ENCODE results near the gene WDFY2.

Gene WDFY2

DNA sequence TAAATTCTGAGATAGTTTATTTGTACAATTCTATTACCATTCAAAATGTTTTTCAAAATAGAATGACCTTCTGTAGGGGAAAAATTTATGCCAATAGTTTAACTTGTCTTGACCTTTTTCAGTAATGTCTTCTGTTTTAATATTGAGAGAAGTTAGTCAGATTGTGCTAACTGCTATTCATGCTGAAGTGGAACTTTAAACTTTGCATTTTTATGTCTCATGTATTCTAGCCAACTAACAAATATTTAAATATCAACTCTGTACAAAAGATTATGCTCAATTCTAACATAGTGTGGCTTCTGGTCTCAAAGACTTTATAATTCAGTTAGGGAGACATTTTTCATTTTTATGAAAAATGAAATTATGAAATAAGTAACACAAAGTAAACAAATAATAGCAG, 94.2 kb downstream of the WDFY2 start:
- H3K4me3 ChIP-seq, result no peak overlapping the region
- no peaks in the 10 kb centered on the region for H3K9me3 ChIP-seq
- TF ChIP-seq, protein P1, sequence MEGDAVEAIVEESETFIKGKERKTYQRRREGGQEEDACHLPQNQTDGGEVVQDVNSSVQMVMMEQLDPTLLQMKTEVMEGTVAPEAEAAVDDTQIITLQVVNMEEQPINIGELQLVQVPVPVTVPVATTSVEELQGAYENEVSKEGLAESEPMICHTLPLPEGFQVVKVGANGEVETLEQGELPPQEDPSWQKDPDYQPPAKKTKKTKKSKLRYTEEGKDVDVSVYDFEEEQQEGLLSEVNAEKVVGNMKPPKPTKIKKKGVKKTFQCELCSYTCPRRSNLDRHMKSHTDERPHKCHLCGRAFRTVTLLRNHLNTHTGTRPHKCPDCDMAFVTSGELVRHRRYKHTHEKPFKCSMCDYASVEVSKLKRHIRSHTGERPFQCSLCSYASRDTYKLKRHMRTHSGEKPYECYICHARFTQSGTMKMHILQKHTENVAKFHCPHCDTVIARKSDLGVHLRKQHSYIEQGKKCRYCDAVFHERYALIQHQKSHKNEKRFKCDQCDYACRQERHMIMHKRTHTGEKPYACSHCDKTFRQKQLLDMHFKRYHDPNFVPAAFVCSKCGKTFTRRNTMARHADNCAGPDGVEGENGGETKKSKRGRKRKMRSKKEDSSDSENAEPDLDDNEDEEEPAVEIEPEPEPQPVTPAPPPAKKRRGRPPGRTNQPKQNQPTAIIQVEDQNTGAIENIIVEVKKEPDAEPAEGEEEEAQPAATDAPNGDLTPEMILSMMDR (IDR thresholded peaks at IDR 0.05), result no peak
- H3K27me3 ChIP-seq, result no peaks in the 10 kb centered on the region
- DNase-seq, result no peak
- no peak overlapping the region for H3K27ac ChIP-seq
- no peaks in the 10 kb centered on the region for H3K36me3 ChIP-seq
- intact Hi-C loops (cut with DNase I; ENCODE audit: low total_unique reads), result no loop called here
- peaks cover 0 to 13% (median 6%) of the 10 kb centered on the region in 4 donors for H3K4me1 ChIP-seq

DNA sequence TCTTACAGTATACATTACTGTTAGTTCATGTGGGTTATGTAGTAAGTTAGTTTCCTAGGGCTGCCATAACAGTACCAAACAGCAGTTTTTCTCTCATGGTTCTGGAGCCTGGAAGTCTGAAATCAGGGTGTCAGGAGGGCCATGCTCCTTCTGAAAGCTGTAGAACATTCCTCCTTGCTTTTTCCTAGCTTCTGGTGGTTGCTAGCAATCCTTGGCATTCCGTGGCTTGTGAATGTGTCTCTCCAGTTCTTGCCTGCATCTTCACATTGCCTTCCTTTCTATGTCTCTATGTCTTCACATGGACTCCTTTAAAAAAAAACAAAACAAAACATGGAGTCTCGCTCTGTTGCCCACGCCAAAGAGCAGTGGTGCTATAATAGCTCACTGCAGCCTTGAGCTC, 95.4 kb downstream of the WDFY2 start:
- H3K27me3 ChIP-seq, result no peaks in the 10 kb centered on the region
- H3K9me3 ChIP-seq, result no peaks in the 10 kb centered on the region
- peaks cover 0 to 1% (median 0%) of the 10 kb centered on the region in 4 donors for H3K4me1 ChIP-seq
- no peak overlapping the region for H3K4me3 ChIP-seq
- TF ChIP-seq, protein P1 (IDR thresholded peaks at IDR 0.05), result no peak
- intact Hi-C loops (cut with DNase I; ENCODE audit: low total_unique reads), result no loop called here
- H3K36me3 ChIP-seq, result no peaks in the 10 kb centered on the region
- H3K27ac ChIP-seq, result no peak overlapping the region
- no peak for DNase-seq

DNA sequence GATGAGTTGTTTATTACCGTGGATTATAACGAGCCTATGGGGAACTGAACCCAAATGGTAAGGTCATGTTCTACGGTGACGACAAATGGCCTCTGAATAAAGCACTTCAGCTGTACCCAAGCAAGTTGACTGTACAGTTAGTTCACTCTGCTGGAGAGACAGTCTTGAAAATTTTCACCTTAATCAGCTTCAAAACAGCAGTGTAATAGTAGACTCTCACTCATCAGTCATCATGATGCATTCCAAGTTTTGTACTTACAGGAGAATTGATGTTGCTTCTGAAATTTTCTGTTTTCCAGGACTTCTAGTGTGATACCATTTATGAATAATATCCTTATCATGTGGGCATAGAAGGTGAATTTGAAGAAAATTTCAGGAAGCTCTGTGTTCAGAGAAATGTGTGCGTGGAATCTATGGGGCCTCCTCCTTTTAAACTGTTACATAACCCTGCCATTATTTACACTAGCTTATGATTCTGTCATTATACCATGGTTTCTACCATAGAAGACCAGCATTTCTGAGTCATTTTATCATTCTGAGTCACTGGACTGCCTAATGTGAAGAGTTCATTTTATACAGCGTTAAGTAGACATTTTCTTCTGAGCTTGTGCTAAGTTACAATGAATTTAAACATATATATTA, 96.9 kb downstream of the WDFY2 start:
- Histone ChIP-seq H3K9me3 (no peaks in the 10 kb centered on the region), H3K27me3 (no peaks in the 10 kb centered on the region), H3K36me3 (no peaks in the 10 kb centered on the region), H3K4me3 (no peak overlapping the region), H3K27ac (no peak overlapping the region), H3K4me1 (no peaks in the 10 kb centered on the region)
- no peak for DNase-seq
- intact Hi-C loops (cut with DNase I; ENCODE audit: low total_unique reads), result no loop called here
- TF ChIP-seq, protein P1 (IDR thresholded peaks at IDR 0.05), result no peak

DNA sequence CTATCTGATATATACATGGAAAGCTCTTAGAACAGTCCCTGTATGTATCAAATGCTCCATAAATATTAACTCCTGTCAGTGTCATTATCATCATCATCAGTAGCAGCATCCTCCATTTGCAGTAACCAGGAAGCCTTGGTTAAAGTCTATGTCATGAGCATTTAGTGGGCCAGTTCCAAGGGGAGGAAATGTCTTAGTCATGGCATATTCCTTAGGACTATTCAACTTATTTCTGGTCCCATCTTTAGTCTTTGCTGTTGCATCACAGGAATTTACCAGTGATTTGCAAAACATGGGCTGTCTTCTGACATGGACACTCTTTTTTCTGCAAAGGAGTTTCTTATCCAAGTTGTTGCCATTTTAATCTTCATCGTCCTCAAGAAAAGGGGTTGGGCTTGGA, 98.4 kb downstream of the WDFY2 start:
- intact Hi-C loops (cut with DNase I; ENCODE audit: low total_unique reads), result no loop called here
- Histone ChIP-seq H3K4me3 (no peak overlapping the region), H3K27ac (no peak overlapping the region), H3K9me3 (no peaks in the 10 kb centered on the region), H3K36me3 (no peaks in the 10 kb centered on the region), H3K4me1 (no peaks in the 10 kb centered on the region), H3K27me3 (no peaks in the 10 kb centered on the region)
- no peak for DNase-seq
- TF ChIP-seq, protein P1 (IDR thresholded peaks at IDR 0.05), result no peak

DNA sequence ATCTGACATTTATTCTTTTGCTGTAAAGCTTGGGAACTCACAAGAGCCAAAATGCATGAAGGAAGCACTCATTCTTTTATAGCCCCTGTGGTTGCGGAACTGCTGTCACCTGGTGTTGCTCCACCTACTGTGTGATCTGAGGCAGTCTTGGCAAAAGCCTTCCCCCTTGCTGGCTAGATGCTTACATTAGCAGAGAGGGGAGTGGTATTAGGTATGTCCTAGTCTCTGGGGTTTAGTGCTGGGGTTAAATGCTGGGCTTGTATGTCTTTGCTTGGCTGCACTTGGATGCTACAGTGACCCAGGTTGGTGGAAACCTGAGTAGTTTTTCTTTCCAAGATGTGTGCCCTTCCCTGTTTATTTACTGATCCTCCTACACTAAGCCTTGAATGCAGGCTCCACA, 99.3 kb downstream of the WDFY2 start:
- no peaks in the 10 kb centered on the region for H3K9me3 ChIP-seq
- TF ChIP-seq, protein P1 (IDR thresholded peaks at IDR 0.05), result no peak
- H3K27ac ChIP-seq, result no peak overlapping the region
- intact Hi-C loops (cut with DNase I; ENCODE audit: low total_unique reads), result no loop called here
- H3K27me3 ChIP-seq, result no peaks in the 10 kb centered on the region
- no peaks in the 10 kb centered on the region for H3K36me3 ChIP-seq
- no peak for DNase-seq
- H3K4me1 ChIP-seq, result no peaks in the 10 kb centered on the region
- H3K4me3 ChIP-seq, result no peak overlapping the region

DNA sequence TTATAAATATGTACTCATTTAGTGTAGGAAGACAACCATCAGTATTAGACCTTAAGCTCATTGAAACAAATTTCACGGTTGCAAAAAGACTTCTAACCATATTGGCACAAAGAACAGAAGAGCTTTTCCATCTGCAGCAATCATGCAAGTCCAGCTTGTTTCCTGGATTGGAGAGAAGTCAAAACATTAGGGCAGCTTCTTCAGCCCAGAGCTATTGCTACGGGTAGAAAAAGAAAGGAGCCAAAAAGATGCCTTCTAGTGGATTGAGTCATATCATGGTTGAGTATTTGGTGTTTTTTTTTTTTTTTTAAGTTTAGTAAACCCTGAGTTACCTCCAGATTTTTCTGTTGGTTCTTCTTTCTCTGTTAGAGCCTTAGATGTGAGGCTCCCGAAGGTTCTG, 99.8 kb downstream of the WDFY2 start:
- no peaks in the 10 kb centered on the region for H3K27me3 ChIP-seq
- intact Hi-C loops (cut with DNase I; ENCODE audit: low total_unique reads), result no loop called here

More for the DNA sequence above, 99.8 kb downstream of the WDFY2 start:
- no peak for DNase-seq
- Histone ChIP-seq H3K9me3 (no peaks in the 10 kb centered on the region), H3K27ac (no peak overlapping the region), H3K4me1 (no peaks in the 10 kb centered on the region), H3K36me3 (no peaks in the 10 kb centered on the region), H3K4me3 (no peak overlapping the region)
- TF ChIP-seq, protein P1 (IDR thresholded peaks at IDR 0.05), result no peak

All from tibial artery (tissue), 4 donors.